ENCODE results near the gene SYCN. TPM values are rescaled to one million over a fixed set of nuclear protein-coding genes. Genes with fewer than 3 reads are reported as not detected.

Gene SYCN
- total and polyA plus RNA-seq, 9 donors, result 1.2 to 2.4 TPM; not detected in 7

DNA sequence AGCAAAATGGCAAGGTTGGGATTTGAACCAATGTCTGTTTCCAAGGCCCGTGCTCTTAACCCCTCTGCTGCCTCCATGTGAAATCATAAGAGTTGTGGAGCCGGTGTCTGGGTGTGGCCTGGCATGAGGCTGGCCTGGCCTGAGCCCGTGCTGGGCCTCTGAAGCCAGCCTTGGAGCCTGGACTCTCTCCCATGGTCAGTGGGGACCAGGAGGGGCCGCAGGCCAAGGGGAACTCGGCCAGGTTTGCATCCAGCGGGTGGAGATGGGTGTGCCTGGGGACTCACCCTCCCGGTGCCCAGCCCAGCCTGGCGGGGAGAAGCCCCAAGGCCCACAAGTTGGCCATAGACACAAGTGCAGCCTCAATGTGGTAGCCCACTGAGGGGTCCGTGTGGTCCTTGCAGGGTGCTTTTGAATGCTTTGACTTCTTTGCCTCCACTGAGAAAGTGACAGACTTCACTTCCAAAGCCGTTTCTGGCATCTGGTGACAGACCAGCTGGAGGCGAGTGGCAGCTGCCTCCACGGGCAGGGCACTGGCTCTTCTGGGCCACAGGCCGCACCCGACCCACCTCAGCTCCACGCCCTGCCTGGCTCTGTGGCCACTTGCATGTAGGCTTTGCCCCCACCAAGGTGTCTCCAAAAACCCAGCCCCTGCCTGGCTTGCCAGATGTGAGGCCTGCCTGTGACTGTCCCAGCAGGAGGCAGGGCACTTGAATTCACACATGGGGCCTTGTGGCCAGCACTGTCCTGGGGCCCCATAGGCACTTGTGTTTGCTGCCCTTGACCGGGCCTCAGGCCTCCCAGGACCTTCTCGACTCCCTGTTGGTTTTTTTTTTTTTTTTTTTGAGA lies 33.5 kb downstream of the SYCN start:
- H3K4me3 ChIP-seq, result no peak overlapping the region
- no peak for TF ChIP-seq EP300 (IDR thresholded peaks at IDR 0.05)
- no peak for TF ChIP-seq POLR2A (IDR thresholded peaks at IDR 0.05)
- H3K27ac ChIP-seq, result no peak overlapping the region
- H3K4me1 ChIP-seq (ENCODE audit: insufficient read depth), result peaks cover 2% of the 10 kb centered on the region
- intact Hi-C loops (cut with DNase I), result no loop called here
- H3K36me3 ChIP-seq, result no peaks in the 10 kb centered on the region
- H3K9me3 ChIP-seq, result no peaks in the 10 kb centered on the region
- WGBS, 3 donors, result 75 to 78% (median 76%) methylated on average over 12 to 17 of the region's 17 CpGs
- peak in 1 of 5 donors; percentile 38 for DNase-seq
- no peaks in the 10 kb centered on the region for H3K27me3 ChIP-seq

DNA sequence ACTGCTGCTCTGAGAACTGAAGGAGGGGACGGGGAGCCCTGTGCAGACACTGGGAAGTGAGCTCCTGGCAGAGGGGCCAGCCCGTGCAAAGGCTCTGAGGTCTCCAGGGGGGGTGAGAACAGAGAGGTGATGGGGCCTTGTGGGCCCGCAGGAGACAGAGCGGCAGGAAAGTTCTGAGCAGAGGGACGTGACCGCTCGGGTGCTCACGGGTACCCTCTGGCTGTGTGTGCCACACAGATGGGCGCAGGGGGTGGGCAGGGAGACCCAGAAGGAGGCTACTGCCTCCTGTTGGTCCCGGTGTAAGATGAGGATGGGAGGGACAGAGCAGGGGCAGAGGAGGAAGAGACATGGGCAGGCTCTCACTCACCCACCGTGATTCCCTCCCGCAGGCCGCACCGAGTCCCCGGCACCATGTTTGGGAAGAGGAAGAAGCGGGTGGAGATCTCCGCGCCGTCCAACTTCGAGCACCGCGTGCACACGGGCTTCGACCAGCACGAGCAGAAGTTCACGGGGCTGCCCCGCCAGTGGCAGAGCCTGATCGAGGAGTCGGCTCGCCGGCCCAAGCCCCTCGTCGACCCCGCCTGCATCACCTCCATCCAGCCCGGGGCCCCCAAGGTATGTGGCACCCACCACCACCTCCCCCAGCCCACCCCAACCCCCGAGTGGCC lies 34.8 kb downstream of the SYCN start:
- Histone ChIP-seq H3K4me3 (no peak overlapping the region), H3K9me3 (no peaks in the 10 kb centered on the region), H3K27ac (no peak overlapping the region), H3K36me3 (no peaks in the 10 kb centered on the region), H3K4me1 (ENCODE audit: insufficient read depth) (peaks cover 2% of the 10 kb centered on the region), H3K27me3 (no peaks in the 10 kb centered on the region)
- peak in 2 of 5 donors; percentile 22 to 29 for DNase-seq
- TF ChIP-seq POLR2A (IDR thresholded peaks at IDR 0.05), result no peak
- no peak for TF ChIP-seq EP300 (IDR thresholded peaks at IDR 0.05)
- TF ChIP-seq CTCF (IDR thresholded peaks at IDR 0.05), result no peak
- intact Hi-C loops (cut with DNase I), result no loop called here
- WGBS, 3 donors, result 86 to 89% (median 88%) methylated on average over 36 of the region's 36 CpGs

GRCh38 chr19:39168258-39169142 lies 35.6 kb downstream of the SYCN start:
- peaks cover 4% of the 10 kb centered on the region for H3K4me1 ChIP-seq (ENCODE audit: insufficient read depth)
- H3K27me3 ChIP-seq, result no peaks in the 10 kb centered on the region
- no peak overlapping the region for H3K27ac ChIP-seq
- 85 to 86% (median 85%) methylated on average over 23 of the region's 23 CpGs for WGBS, 3 donors
- intact Hi-C loops (cut with DNase I), result no loop called here
- H3K4me3 ChIP-seq, result no peak overlapping the region
- TF ChIP-seq EP300 (IDR thresholded peaks at IDR 0.05) (no peak), CTCF (IDR thresholded peaks at IDR 0.05) (no peak), POLR2A (IDR thresholded peaks at IDR 0.05) (no peak)
- H3K36me3 ChIP-seq, result no peaks in the 10 kb centered on the region
- no peak for DNase-seq
- H3K9me3 ChIP-seq, result no peaks in the 10 kb centered on the region

- peaks cover 6% of the 10 kb centered on the region for H3K4me1 ChIP-seq (ENCODE audit: insufficient read depth)
- TF ChIP-seq POLR2A (IDR thresholded peaks at IDR 0.05) (no peak), CTCF (IDR thresholded peaks at IDR 0.05) (no peak), EP300 (IDR thresholded peaks at IDR 0.05) (no peak)
- H3K4me3 ChIP-seq, result no peak overlapping the region
- H3K27me3 ChIP-seq, result no peaks in the 10 kb centered on the region
- H3K27ac ChIP-seq, result peak overlapping the region in 1 of 2 donors; percentile 31
- no peaks in the 10 kb centered on the region for H3K9me3 ChIP-seq
- intact Hi-C loops (cut with DNase I), result no loop called here
- 70 to 87% (median 71%) methylated on average over 17 to 25 of the region's 25 CpGs for WGBS, 3 donors
- no peaks in the 10 kb centered on the region for H3K36me3 ChIP-seq
- peak in 1 of 5 donors; percentile 38 for DNase-seq
Measured at GRCh38 chr19:39167461-39168257, 36.4 kb downstream of the SYCN start.

Measured in ovary (tissue), 9 donors.